ENCODE measurements around the gene SSH2. TPM values are rescaled to one million over a fixed set of nuclear protein-coding genes. Genes with fewer than 3 reads are reported as not detected.

The SSH2 gene
- total RNA-seq, 1 donor from 2014 or later, result 21.9 TPM

DNA sequence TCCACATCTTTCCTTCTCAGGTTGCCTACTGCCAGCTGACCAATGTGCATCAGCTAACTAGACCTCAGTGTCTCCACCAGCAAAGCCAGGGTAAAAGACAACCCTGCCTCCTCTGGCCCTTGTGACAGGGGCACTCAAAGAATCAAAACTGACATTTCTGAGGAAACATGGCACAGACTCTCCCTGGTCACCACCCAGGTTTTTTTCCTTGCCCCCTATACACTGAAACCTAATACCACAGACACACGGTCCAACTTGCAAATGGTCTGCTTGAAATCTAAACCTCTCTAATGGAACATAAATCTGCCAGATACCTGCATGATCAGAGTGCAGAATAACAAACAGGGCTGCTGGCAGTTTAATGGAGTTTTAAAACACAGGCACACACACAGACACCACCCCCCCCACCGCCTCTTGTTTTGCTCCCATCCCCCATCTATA lies 287.8 kb downstream of the SSH2 start:
- Mint-ChIP-seq H3K27ac (ENCODE audit: unreplicated experiment) (peak overlapping the region; percentile 77), H3K27me3 (ENCODE audit: unreplicated experiment) (no peaks in the 10 kb centered on the region), H3K4me1 (ENCODE audit: unreplicated experiment) (peaks cover 64% of the 10 kb centered on the region), H3K36me3 (ENCODE audit: unreplicated experiment) (no peaks in the 10 kb centered on the region), H3K9me3 (ENCODE audit: unreplicated experiment) (no peaks in the 10 kb centered on the region), H3K4me3 (ENCODE audit: unreplicated experiment) (no peak overlapping the region)
- no peak for DNase-seq (ENCODE audit: extremely low spot score, unreplicated experiment)
- TF ChIP-seq, protein P1, sequence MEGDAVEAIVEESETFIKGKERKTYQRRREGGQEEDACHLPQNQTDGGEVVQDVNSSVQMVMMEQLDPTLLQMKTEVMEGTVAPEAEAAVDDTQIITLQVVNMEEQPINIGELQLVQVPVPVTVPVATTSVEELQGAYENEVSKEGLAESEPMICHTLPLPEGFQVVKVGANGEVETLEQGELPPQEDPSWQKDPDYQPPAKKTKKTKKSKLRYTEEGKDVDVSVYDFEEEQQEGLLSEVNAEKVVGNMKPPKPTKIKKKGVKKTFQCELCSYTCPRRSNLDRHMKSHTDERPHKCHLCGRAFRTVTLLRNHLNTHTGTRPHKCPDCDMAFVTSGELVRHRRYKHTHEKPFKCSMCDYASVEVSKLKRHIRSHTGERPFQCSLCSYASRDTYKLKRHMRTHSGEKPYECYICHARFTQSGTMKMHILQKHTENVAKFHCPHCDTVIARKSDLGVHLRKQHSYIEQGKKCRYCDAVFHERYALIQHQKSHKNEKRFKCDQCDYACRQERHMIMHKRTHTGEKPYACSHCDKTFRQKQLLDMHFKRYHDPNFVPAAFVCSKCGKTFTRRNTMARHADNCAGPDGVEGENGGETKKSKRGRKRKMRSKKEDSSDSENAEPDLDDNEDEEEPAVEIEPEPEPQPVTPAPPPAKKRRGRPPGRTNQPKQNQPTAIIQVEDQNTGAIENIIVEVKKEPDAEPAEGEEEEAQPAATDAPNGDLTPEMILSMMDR (IDR thresholded peaks at IDR 0.05), result no peak

GRCh38 chr17:29640981-29641642 lies 288.9 kb downstream of the SSH2 start:
- peaks cover 63% of the 10 kb centered on the region for H3K4me1 Mint-ChIP-seq (ENCODE audit: unreplicated experiment)
- TF ChIP-seq, protein P1 (IDR thresholded peaks at IDR 0.05), result no peak
- H3K27me3 Mint-ChIP-seq (ENCODE audit: unreplicated experiment), result no peaks in the 10 kb centered on the region
- H3K27ac Mint-ChIP-seq (ENCODE audit: unreplicated experiment), result peak overlapping the region; percentile 91
- H3K4me3 Mint-ChIP-seq (ENCODE audit: unreplicated experiment), result no peak overlapping the region
- DNase-seq (ENCODE audit: extremely low spot score, unreplicated experiment), result no peak
- H3K9me3 Mint-ChIP-seq (ENCODE audit: unreplicated experiment), result no peaks in the 10 kb centered on the region
- H3K36me3 Mint-ChIP-seq (ENCODE audit: unreplicated experiment), result peaks cover 6% of the 10 kb centered on the region

- no peak overlapping the region for H3K4me3 Mint-ChIP-seq (ENCODE audit: unreplicated experiment)
- H3K27me3 Mint-ChIP-seq (ENCODE audit: unreplicated experiment), result no peaks in the 10 kb centered on the region
- H3K4me1 Mint-ChIP-seq (ENCODE audit: unreplicated experiment), result peaks cover 56% of the 10 kb centered on the region
Measured at GRCh38 chr17:29640413-29640812, 289.6 kb downstream of the SSH2 start.

GRCh38 chr17:29633886-29634285 lies 296.1 kb downstream of the SSH2 start:
- Mint-ChIP-seq H3K36me3 (ENCODE audit: unreplicated experiment) (peaks cover 36% of the 10 kb centered on the region), H3K27ac (ENCODE audit: unreplicated experiment) (no peak overlapping the region), H3K4me3 (ENCODE audit: unreplicated experiment) (no peak overlapping the region), H3K4me1 (ENCODE audit: unreplicated experiment) (peaks cover 3% of the 10 kb centered on the region), H3K9me3 (ENCODE audit: unreplicated experiment) (no peaks in the 10 kb centered on the region), H3K27me3 (ENCODE audit: unreplicated experiment) (no peaks in the 10 kb centered on the region)
- no peak for DNase-seq (ENCODE audit: extremely low spot score, unreplicated experiment)
- TF ChIP-seq, protein P1 (IDR thresholded peaks at IDR 0.05), result no peak

More at GRCh38 chr17:29640413-29640812, 289.6 kb downstream of the SSH2 start:
- Mint-ChIP-seq H3K27ac (ENCODE audit: unreplicated experiment) (peak overlapping the region; percentile 91), H3K9me3 (ENCODE audit: unreplicated experiment) (no peaks in the 10 kb centered on the region), H3K36me3 (ENCODE audit: unreplicated experiment) (peaks cover 12% of the 10 kb centered on the region)
- TF ChIP-seq, protein P1 (IDR thresholded peaks at IDR 0.05), result no peak
- DNase-seq (ENCODE audit: extremely low spot score, unreplicated experiment), result no peak

GRCh38 chr17:29630630-29631193 lies 299.3 kb downstream of the SSH2 start:
- H3K27me3 Mint-ChIP-seq (ENCODE audit: unreplicated experiment), result no peaks in the 10 kb centered on the region
- H3K9me3 Mint-ChIP-seq (ENCODE audit: unreplicated experiment), result no peaks in the 10 kb centered on the region
- TF ChIP-seq, protein P1 (IDR thresholded peaks at IDR 0.05), result no peak
- H3K4me1 Mint-ChIP-seq (ENCODE audit: unreplicated experiment), result no peaks in the 10 kb centered on the region
- no peak overlapping the region for H3K4me3 Mint-ChIP-seq (ENCODE audit: unreplicated experiment)
- peaks cover 30% of the 10 kb centered on the region for H3K36me3 Mint-ChIP-seq (ENCODE audit: unreplicated experiment)
- no peak for DNase-seq (ENCODE audit: extremely low spot score, unreplicated experiment)
- H3K27ac Mint-ChIP-seq (ENCODE audit: unreplicated experiment), result no peak overlapping the region

Data from osteocyte (in vitro differentiated cells).